Panc1 (cell line): ENCODE data around the gene RANBP3. TPM values are rescaled to one million over a fixed set of nuclear protein-coding genes. Genes with fewer than 3 reads are reported as not detected.

Experiments used
- ATAC-seq: fragments of 200-7000 bp; cut with Tn5 transposase; 2 replicates; pipeline ENCODE4 v1.9.1; 2020; ENCODE audit warnings: mild to moderate bottlenecking, moderate library complexity
- BruUV-seq: library from RNA; stranded (reverse); fragments of 400-500 nt; replicated peaks from 2 replicates; lab custom pipeline; 2021; lab: Mats Ljungman, UMichigan
- CTCF ChIA-PET: fragments of 300-600 bp; sonication (Branson Sonifier 250); formaldehyde crosslinking; loops from one replicate; lab custom pipeline; 2022; ENCODE audit warnings: antibody characterized with exemption; lab: Charles Lee
- POLR2A ChIA-PET: fragments of 300-600 bp; sonication (Branson Sonifier 250); formaldehyde crosslinking; loops from one replicate; lab custom pipeline; 2022; ENCODE audit warnings: antibody characterized with exemption; lab: Charles Lee
- DNase-seq: peaks from one replicate; pipeline ENCODE4 v3.0.0-alpha.2; 2010; ENCODE audit warnings: low read depth, low spot score
- H3K27ac ChIP-seq: 2 replicates; pipeline ENCODE4 v1.5.1; 2011; ENCODE audit warnings: mild to moderate bottlenecking, low read length, inconsistent platforms
- H3K27me3 ChIP-seq: fragments of 200-500 bp; sonication (Bioruptor generic); 2 replicates; pipeline ENCODE4 v1.6.0; 2014; ENCODE audit warnings: low read length, inconsistent platforms; ENCODE audit not compliant: control insufficient read depth, insufficient read depth
- H3K36me3 ChIP-seq: fragments of 200-500 bp; sonication (Bioruptor generic); 2 replicates; pipeline ENCODE4 v1.5.1; 2014; ENCODE audit warnings: inconsistent platforms, mild to moderate bottlenecking, low read length, moderate library complexity; ENCODE audit not compliant: control insufficient read depth, insufficient read depth
- H3K4me1 ChIP-seq: 2 replicates; pipeline ENCODE4 v1.5.1; 2011; ENCODE audit warnings: inconsistent platforms, mild to moderate bottlenecking, low read length, moderate library complexity; ENCODE audit not compliant: control insufficient read depth, insufficient read depth
- H3K4me3 ChIP-seq, 2 experiments: 2 replicates each; pipeline ENCODE4 v1.5.1; 2011 to 2012; ENCODE audit warnings: low read depth in 2 of 2, low read length in 2 of 2, mild to moderate bottlenecking in 2 of 2, inconsistent platforms in 1 of 2, moderate library complexity in 1 of 2
- H3K9me3 ChIP-seq: fragments of 200-500 bp; sonication (Bioruptor generic); 2 replicates; pipeline ENCODE4 v1.5.1; 2014; ENCODE audit warnings: low read depth, mild to moderate bottlenecking, inconsistent platforms, low read length, moderate library complexity; ENCODE audit not compliant: control insufficient read depth, insufficient read depth
- POLR2AphosphoS5 ChIP-seq: IDR thresholded peaks from 2 replicates; pipeline ENCODE4 v1.6.1; 2012; ENCODE audit warnings: mild to moderate bottlenecking, low read depth, low read length, moderate library complexity
- SIN3A ChIP-seq: IDR thresholded peaks from 2 replicates; pipeline ENCODE4 v1.6.1; 2012; ENCODE audit warnings: low read depth, mild to moderate bottlenecking, low read length, moderate library complexity, borderline replicate concordance; ENCODE audit not compliant: insufficient read depth
- TCF7L2 ChIP-seq: IDR thresholded peaks from 2 replicates; pipeline ENCODE4 v1.6.1; 2011; ENCODE audit warnings: mild to moderate bottlenecking, low read depth, low read length, inconsistent platforms
- in situ Hi-C: cut with HindIII; loops from 2 replicates; pipeline ENCODE4 v1.10.0; 2016; ENCODE audit warnings: low sequenced_read_pairs, low pct_unique_long_range_greater_than_20kb
- intact Hi-C: fragments of 100-400 bp; cut with micrococcal nuclease; formaldehyde crosslinking; loops from one replicate; pipeline ENCODE4 v1.10.0; 2022; ENCODE audit not compliant: unreplicated experiment
- total RNA-seq: library from RNA; stranded (reverse); gene quantifications from one replicate; pipeline ENCODE4 v1.2.1, GENCODE V29; 2021; ENCODE audit not compliant: unreplicated experiment
- TF ChIP-seq, protein P1 (sequence below): fragments of 450-650 bp; IDR thresholded peaks from 2 replicates; pipeline ENCODE4 v1.5.1; 2017; ENCODE audit warnings: mild to moderate bottlenecking
- TF ChIP-seq, protein P2 (sequence below), 2 experiments: IDR thresholded peaks; 2 replicates each; pipeline ENCODE4 v1.6.1; 2011 to 2012; ENCODE audit warnings: low read depth in 2 of 2, control low read depth in 1 of 2, low read length in 1 of 2, mild to moderate bottlenecking in 1 of 2, moderate library complexity in 1 of 2; ENCODE audit not compliant: insufficient read depth in 1 of 2

Gene RANBP3
- total RNA-seq, 1 experiment from 2014 or later, result 54.6 TPM

- POLR2A ChIA-PET, result no interaction called here
- Histone ChIP-seq H3K9me3 (no peaks in the 10 kb centered on the region), H3K36me3 (no peaks in the 10 kb centered on the region), H3K27me3 (no peaks in the 10 kb centered on the region), H3K4me3 (no peak overlapping the region), H3K27ac (no peak overlapping the region), H3K4me1 (no peaks in the 10 kb centered on the region)
- TF ChIP-seq, protein P1, sequence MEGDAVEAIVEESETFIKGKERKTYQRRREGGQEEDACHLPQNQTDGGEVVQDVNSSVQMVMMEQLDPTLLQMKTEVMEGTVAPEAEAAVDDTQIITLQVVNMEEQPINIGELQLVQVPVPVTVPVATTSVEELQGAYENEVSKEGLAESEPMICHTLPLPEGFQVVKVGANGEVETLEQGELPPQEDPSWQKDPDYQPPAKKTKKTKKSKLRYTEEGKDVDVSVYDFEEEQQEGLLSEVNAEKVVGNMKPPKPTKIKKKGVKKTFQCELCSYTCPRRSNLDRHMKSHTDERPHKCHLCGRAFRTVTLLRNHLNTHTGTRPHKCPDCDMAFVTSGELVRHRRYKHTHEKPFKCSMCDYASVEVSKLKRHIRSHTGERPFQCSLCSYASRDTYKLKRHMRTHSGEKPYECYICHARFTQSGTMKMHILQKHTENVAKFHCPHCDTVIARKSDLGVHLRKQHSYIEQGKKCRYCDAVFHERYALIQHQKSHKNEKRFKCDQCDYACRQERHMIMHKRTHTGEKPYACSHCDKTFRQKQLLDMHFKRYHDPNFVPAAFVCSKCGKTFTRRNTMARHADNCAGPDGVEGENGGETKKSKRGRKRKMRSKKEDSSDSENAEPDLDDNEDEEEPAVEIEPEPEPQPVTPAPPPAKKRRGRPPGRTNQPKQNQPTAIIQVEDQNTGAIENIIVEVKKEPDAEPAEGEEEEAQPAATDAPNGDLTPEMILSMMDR, result no peak
- TF ChIP-seq, protein P2, sequence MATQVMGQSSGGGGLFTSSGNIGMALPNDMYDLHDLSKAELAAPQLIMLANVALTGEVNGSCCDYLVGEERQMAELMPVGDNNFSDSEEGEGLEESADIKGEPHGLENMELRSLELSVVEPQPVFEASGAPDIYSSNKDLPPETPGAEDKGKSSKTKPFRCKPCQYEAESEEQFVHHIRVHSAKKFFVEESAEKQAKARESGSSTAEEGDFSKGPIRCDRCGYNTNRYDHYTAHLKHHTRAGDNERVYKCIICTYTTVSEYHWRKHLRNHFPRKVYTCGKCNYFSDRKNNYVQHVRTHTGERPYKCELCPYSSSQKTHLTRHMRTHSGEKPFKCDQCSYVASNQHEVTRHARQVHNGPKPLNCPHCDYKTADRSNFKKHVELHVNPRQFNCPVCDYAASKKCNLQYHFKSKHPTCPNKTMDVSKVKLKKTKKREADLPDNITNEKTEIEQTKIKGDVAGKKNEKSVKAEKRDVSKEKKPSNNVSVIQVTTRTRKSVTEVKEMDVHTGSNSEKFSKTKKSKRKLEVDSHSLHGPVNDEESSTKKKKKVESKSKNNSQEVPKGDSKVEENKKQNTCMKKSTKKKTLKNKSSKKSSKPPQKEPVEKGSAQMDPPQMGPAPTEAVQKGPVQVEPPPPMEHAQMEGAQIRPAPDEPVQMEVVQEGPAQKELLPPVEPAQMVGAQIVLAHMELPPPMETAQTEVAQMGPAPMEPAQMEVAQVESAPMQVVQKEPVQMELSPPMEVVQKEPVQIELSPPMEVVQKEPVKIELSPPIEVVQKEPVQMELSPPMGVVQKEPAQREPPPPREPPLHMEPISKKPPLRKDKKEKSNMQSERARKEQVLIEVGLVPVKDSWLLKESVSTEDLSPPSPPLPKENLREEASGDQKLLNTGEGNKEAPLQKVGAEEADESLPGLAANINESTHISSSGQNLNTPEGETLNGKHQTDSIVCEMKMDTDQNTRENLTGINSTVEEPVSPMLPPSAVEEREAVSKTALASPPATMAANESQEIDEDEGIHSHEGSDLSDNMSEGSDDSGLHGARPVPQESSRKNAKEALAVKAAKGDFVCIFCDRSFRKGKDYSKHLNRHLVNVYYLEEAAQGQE (IDR thresholded peaks at IDR 0.05; ENCODE audit: insufficient read depth in 1 of 2, low read depth in 2 of 2, low read length in 1 of 2), result no peak
- TF ChIP-seq POLR2AphosphoS5 (no peak), TCF7L2 (no peak), SIN3A (no peak)
- CTCF ChIA-PET, result no interaction called here
- no TSS peak for BruUV-seq
- intact Hi-C loops (loop anchor here (10.0 kb wide), 1 partner anchor 90 kb away; the partner anchor contains the start of gene NRTN), in situ Hi-C loops (no loop called here)
- DNase-seq (no peak), ATAC-seq (no peak)
Observed at GRCh38 chr19:5894704-5895349, 83.1 kb downstream of the RANBP3 start.

GRCh38 chr19:5893907-5894703, 83.8 kb downstream of the RANBP3 start:
- CTCF ChIA-PET, result interaction anchor here (0.6 kb wide), 1 partner anchor 66 kb away, joined by 3 read pairs; no protein-coding TSS in a partner anchor
- in situ Hi-C loops, result no loop called here

More at GRCh38 chr19:5893907-5894703, 83.8 kb downstream of the RANBP3 start:
- TF ChIP-seq, protein P1, result no peak
- TF ChIP-seq, protein P2 (IDR thresholded peaks at IDR 0.05; ENCODE audit: insufficient read depth in 1 of 2, low read depth in 2 of 2, low read length in 1 of 2), result no peak
- TF ChIP-seq TCF7L2 (no peak), POLR2AphosphoS5 (no peak), SIN3A (no peak)
- no peak overlapping the region for H3K4me3 ChIP-seq
- no peaks in the 10 kb centered on the region for H3K36me3 ChIP-seq
- POLR2A ChIA-PET, result no interaction called here
- ATAC-seq (no peak), DNase-seq (no peak)
- intact Hi-C loops, result loop anchor here (10.0 kb wide), 1 partner anchor 89 kb away; the partner anchor contains the start of gene NRTN
- H3K9me3 ChIP-seq, result no peaks in the 10 kb centered on the region
- no peak overlapping the region for H3K27ac ChIP-seq
- no peaks in the 10 kb centered on the region for H3K27me3 ChIP-seq
- no peaks in the 10 kb centered on the region for H3K4me1 ChIP-seq
- TSS peak; percentile 47 for BruUV-seq
